Peyer's patch (tissue), 4 donors: ENCODE results near the gene PCYT2.

Experiments
- CTCF ChIP-seq, 6 experiments: fragments of 450-650 bp in 4 of 6; fragments of 200-600 bp in 2 of 6; sonication (generic) in 1 of 6; IDR thresholded peaks; one replicate each; pipeline ENCODE4 v1.5.1; 2017 to 2019; ENCODE audit warnings: antibody characterized with exemption in 6 of 6, mild to moderate bottlenecking in 3 of 6, moderate library complexity in 1 of 6
- POLR2A ChIP-seq, 2 donors: fragments of 450-650 bp; IDR thresholded peaks; one replicate each; pipeline ENCODE4 v1.5.1; 2017; ENCODE audit warnings: antibody characterized with exemption in 2 of 2, mild to moderate bottlenecking in 2 of 2, moderate library complexity in 2 of 2

DNA sequence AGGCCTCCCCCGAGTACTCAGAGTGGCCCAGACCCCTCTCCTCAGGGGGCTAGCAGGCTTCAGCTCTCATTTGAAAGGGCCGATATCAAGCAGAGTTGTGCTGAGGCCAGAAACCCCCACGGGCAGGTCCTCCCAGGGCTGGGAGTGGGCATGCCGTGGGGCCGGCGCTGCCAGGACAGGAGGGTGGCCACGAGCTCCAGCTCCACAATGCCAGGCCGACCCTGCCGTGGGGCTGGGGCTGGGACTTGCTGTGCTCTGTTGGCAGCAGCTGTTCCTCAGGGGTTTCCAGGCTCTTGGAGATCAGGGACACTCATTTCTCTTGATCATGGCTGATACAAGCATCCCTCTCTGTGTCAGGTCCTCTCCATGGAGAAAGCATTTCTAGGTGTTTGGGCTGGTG lies 12.3 kb downstream of the PCYT2 start:
- no peak for TF ChIP-seq CTCF (IDR thresholded peaks at IDR 0.05)
- no peak for TF ChIP-seq POLR2A (IDR thresholded peaks at IDR 0.05)
